NCI-H1436 (cell line): ENCODE results near the gene NNAT.
A peak's percentile ranks its signal among the peaks of the same experiment; 100 is the strongest.
"Not testable (repeated sequence)": the region's sequence is repeated elsewhere in the genome, so short reads cannot be mapped to it uniquely, and the experiment has no call there.

Experiments used
- DNase-seq: peaks from one replicate; lab custom pipeline; 2025; lab: John Stamatoyannopoulos, UW

The NNAT gene

GRCh38 chr20:37541326-37541725 is 20.3 kb downstream of the NNAT start:
- DNase-seq = no peak

GRCh38 chr20:37542281-37542680 is 21.2 kb downstream of the NNAT start:
- DNase-seq = no peak

- DNase-seq = no peak
Measured at GRCh38 chr20:37543828-37544227, 22.8 kb downstream of the NNAT start.

- no peak for DNase-seq
Measured at GRCh38 chr20:37544386-37544785, 23.3 kb downstream of the NNAT start.

- no peak for DNase-seq
Measured at GRCh38 chr20:37545516-37545915, 24.5 kb downstream of the NNAT start.

- DNase-seq = no peak
Measured at GRCh38 chr20:37547912-37548311, 26.9 kb downstream of the NNAT start.

- DNase-seq = not testable (repeated sequence)
Measured at GRCh38 chr20:37550101-37550920, 29.3 kb downstream of the NNAT start.

- not testable (repeated sequence) for DNase-seq
Measured at GRCh38 chr20:37551660-37552059, 30.6 kb downstream of the NNAT start.

GRCh38 chr20:37552415-37552814 is 31.4 kb downstream of the NNAT start:
- DNase-seq = no peak

- DNase-seq = not testable (repeated sequence)
Measured at GRCh38 chr20:37554721-37555298, 33.8 kb downstream of the NNAT start.

- DNase-seq = no peak
Measured at GRCh38 chr20:37556538-37556937, 35.5 kb downstream of the NNAT start.

GRCh38 chr20:37558306-37558705 is 37.3 kb downstream of the NNAT start:
- no peak for DNase-seq

- no peak for DNase-seq
Measured at GRCh38 chr20:37558779-37559178, 37.7 kb downstream of the NNAT start.

- no peak for DNase-seq
Measured at GRCh38 chr20:37559312-37560027, 38.4 kb downstream of the NNAT start.

- DNase-seq = no peak
Measured at GRCh38 chr20:37560629-37561028, 39.6 kb downstream of the NNAT start.

GRCh38 chr20:37562695-37563480 is 41.8 kb downstream of the NNAT start:
- no peak for DNase-seq

- DNase-seq = no peak
Measured at GRCh38 chr20:37564016-37564387, 43.0 kb downstream of the NNAT start.

- peak; percentile 52 for DNase-seq
Measured at GRCh38 chr20:37564388-37565133, 43.5 kb downstream of the NNAT start.

GRCh38 chr20:37565134-37565811 is 44.2 kb downstream of the NNAT start:
- DNase-seq = peak; percentile 56

GRCh38 chr20:37566590-37567330 is 45.7 kb downstream of the NNAT start:
- DNase-seq = no peak
